ENCODE results near the gene NT5C3A.
"Not testable (repeated sequence)": the region's sequence is repeated elsewhere in the genome, so short reads cannot be mapped to it uniquely, and the experiment has no call there.

NT5C3A gene

DNA sequence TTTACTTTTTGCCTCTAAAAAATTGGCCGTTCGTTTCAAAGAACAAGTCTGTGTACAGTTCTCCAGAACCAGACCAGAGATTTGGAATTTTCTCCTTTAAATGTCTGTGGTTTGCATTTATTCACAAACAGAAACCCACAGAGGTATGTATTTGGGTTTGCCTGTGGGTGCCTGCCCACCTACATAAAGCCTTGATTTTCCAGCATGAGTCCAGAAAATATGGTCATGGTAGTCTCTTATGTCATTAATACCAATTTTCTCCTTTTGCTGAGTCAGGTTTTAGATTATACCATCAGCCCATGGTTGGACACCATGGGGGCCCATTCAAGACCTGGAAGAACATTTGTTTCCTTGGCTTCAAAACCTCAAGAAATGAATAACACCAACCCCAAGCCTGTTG lies 82.7 kb downstream of the NT5C3A start:
- not testable (repeated sequence) for DNase-seq (ENCODE audit: low spot score)

GRCh38 chr7:32979246-32979645 lies 83.3 kb downstream of the NT5C3A start:
- not testable (repeated sequence) for DNase-seq (ENCODE audit: low spot score)

DNA sequence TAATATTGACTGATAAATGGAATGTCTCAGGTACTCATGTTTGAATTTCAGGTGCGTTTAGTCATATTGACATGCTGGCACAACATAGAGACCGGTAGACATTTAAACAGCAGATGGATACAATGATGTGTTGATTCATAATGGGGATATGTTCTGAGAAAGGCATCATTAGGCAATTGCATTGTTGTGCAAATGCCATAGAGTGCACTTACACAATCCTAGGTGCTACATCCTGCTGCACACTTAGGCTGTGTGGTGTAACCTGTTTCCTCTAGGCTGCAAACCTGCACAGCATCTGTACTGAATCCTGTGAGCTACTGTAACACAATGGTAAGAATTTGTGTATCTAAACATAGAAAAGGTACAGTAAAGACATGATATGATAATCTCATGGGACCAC lies 85.4 kb downstream of the NT5C3A start:
- not testable (repeated sequence) for DNase-seq (ENCODE audit: low spot score)

DNA sequence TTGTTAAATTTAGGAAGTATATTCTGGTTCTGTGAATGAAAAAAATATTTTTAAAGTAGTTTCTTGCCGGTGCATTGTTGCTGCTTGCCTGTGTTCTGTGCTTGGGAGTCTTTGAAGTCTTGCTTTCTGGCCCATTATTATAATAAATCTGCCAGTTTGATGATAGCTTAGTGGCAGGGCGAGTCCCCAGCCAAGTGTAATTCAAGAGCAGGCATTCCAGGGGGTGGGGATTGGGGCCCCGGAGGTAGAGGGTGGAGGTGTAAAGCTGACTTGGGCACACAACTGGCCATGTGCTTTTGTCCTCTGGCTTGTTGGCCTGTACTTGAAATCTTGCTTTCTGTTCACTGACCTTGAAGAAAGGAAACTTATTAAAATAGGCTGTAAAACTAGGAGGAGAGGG lies 90.6 kb downstream of the NT5C3A start:
- not testable (repeated sequence) for DNase-seq (ENCODE audit: low spot score)

- DNase-seq (ENCODE audit: low spot score) = not testable (repeated sequence)
Observed at GRCh38 chr7:32967268-32967582, 95.4 kb downstream of the NT5C3A start.

DNA sequence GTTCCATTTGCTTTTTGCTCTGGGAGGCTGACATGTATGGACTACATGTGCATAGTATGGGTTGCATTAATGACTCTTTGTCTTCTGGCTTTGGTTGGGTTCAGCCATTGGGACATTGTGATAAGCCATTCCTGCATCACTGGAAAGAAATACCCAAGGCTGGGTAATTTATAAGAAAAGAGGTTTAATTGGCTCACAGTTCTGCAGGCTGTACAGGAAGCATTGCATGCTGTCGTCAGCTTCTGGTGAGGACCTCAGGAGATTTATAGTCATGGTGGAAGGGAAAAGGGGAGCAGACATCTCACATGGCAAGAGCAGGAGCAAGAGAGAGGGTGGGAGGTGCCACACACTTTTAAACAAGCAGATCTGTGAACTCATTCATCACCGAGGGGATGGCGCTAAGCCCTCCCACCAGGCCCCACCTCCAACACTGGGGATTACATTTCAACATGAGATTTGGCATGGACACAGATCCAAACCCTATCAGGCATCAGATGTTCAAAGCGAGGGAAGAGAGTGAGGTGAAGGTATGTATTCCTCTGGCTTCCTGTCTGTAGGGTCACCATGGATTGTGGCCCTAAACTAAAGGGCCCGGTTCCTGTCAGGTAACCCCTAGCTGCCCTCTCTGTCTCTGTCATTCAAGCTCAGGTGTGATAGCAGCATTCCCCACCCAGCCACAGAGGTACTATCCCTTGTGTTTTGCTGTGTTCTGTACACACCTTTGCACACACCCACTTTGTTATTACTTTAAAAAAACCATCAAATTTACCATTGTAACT lies 95.9 kb downstream of the NT5C3A start:
- not testable (repeated sequence) for DNase-seq (ENCODE audit: low spot score)

DNA sequence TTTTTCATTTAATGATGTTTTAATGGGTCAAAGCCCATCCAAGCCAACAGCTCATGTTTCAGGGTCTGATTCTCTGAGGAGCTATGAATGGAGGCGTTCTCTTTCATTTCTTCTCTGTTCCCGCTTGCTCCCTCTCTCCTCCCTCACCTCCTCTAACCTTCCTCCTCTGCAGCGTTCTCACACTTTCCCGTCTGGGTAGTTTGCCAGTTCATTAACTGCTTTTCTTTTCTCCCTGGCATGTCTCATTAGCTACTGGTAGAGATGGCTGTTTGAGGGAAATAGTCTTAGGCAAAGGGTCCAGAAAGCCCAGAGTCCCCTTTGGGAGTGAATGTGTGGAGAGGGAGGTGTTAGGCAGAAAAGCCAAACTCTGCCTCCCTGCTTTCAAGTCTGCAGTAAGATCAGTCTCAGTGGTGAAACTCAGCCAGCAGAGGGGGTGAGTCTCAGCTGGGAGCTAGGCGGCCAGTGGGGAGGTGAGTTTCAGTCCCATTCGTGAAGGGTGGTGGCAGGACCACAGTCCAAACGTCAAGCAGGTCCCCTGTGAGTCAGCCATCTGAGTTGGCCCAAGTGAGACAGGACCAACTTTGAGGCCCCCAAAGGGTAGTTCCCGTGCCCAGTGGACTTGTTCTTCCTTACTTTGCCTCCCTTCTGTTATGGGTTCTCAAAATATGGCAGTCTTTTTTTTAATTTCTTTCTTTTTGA lies 98.0 kb downstream of the NT5C3A start:
- DNase-seq (ENCODE audit: low spot score) = not testable (repeated sequence)
